Naive thymus-derived CD8-positive, alpha-beta T cell (primary cell): ENCODE measurements around the gene HOXB7. TPM values are rescaled to one million over a fixed set of nuclear protein-coding genes. Genes with fewer than 3 reads are reported as not detected.

Experiments
- ATAC-seq, 2 donors: fragments of 150-1000 bp; cut with Tn5 transposase in 1 of 2; sonication (Bioruptor Pico), chemical (Tn5 transposase) in 1 of 2; 1 replicate in 1 of 2; 2 replicates in 1 of 2; pipeline ENCODE4 v1.10.0; 2021; ENCODE audit warnings: mild to moderate bottlenecking in 2 of 2, moderate library complexity in 2 of 2
- POLR2A ChIA-PET: fragments of 350-600 bp; sonication (Branson Sonifier 250); formaldehyde crosslinking; loops from one replicate; lab custom pipeline; 2021; ENCODE audit warnings: antibody characterized with exemption; lab: Charles Lee
- DNase-seq, 10 donors: peaks; one replicate each; pipeline versions ENCODE4 v3.0.0 to v3.0.0-alpha.2; 2020 to 2022
- H3K27ac Mint-ChIP-seq, 10 donors: one replicate each; pipeline ENCODE4 v1.8.0; 2020 to 2022; ENCODE audit warnings: mild to moderate bottlenecking in 10 of 10, mixed read lengths in 10 of 10, moderate library complexity in 4 of 10, inconsistent platforms in 1 of 10
- H3K27me3 Mint-ChIP-seq, 5 donors: one replicate each; pipeline ENCODE4 v1.8.0; 2021 to 2022; ENCODE audit warnings: mixed read lengths in 5 of 5
- H3K36me3 Mint-ChIP-seq, 3 donors: one replicate each; pipeline ENCODE4 v1.8.0; 2020 to 2022; ENCODE audit warnings: mixed read lengths in 3 of 3, mild to moderate bottlenecking in 2 of 3, inconsistent platforms in 1 of 3
- H3K4me1 Mint-ChIP-seq, 4 donors: one replicate each; pipeline ENCODE4 v1.8.0; 2021 to 2022; ENCODE audit warnings: mixed read lengths in 4 of 4
- H3K4me3 Mint-ChIP-seq, 10 donors: one replicate each; pipeline ENCODE4 v1.8.0; 2020 to 2022; ENCODE audit warnings: mild to moderate bottlenecking in 10 of 10, mixed read lengths in 10 of 10, moderate library complexity in 6 of 10, inconsistent platforms in 1 of 10
- H3K9me3 Mint-ChIP-seq, 9 donors: one replicate each; pipeline ENCODE4 v1.8.0; 2020 to 2022; ENCODE audit warnings: mixed read lengths in 9 of 9, mild to moderate bottlenecking in 3 of 9, inconsistent platforms in 1 of 9, moderate library complexity in 1 of 9
- polyA plus RNA-seq, 3 donors: library from polyadenylated mRNA; unstranded; fragments of 300-500 nt; fragmentation: Illumina TruSeq; gene quantifications; one replicate each; pipeline ENCODE4 v1.2.3, GENCODE V29; 2021
- total RNA-seq, 8 experiments: library from RNA in 2 of 8; stranded (reverse) in 2 of 8; gene quantifications; one replicate each; pipeline ENCODE4 v1.2.3 and lab custom pipeline; 2021 to 2026

HOXB7 gene
- total and polyA plus RNA-seq, 5 experiments from 2014 or later: 0.22 to 0.40 TPM; not detected in 3

DNA sequence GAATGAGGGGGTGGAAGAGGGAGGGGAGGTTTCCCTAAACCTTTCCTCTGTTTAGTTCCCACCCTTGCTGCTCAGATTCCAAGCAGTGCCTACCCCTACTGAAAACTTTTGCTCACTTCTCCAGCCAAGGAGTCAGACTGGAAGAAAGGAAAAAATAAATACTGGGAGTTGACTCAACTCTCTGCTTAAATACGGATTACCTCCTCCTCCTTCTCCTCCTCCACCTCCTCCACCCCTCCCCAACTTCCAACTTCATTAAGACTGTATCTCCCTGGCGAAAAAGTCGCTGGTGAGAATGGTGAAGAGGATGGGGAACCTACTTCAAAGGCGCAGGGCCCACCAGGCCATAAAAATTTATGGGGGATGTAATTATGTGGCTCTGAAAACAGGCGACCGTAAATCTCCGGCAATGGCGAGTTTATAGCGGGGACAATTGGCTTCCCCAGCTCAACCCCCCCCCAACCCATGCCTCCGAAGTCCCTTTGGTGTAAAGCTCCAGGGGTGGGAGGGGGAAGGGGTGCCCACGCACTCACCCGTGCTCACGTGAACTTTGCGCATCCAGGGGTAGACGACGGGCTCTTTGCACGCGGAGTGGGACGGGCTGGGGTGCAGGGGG is 33.4 kb downstream of the HOXB7 start:
- peak overlapping the region; percentile 55 to 87 (median 83) for H3K4me3 Mint-ChIP-seq
- peaks cover 11 to 62% (median 41%) of the 10 kb centered on the region in 4 donors for H3K4me1 Mint-ChIP-seq
- peaks cover 31 to 52% (median 48%) of the 10 kb centered on the region in 5 donors for H3K27me3 Mint-ChIP-seq
- no peaks in the 10 kb centered on the region for H3K9me3 Mint-ChIP-seq
- ATAC-seq (peak; percentile 22 to 38), DNase-seq (no peak)
- H3K36me3 Mint-ChIP-seq: no peaks in the 10 kb centered on the region
- POLR2A ChIA-PET: interaction anchor here (1.0 to 2.2 kb wide), 4 partner anchors 9 to 34 kb away, joined by 3 to 9 read pairs (median 4); no protein-coding TSS in a partner anchor
- H3K27ac Mint-ChIP-seq: peak overlapping the region in 4 of 10 donors; percentile 56 to 73 (median 60)

- DNase-seq (no peak), ATAC-seq (no peak)
- peak overlapping the region in 2 of 10 donors; percentile 51 to 70 for H3K27ac Mint-ChIP-seq
- peaks cover 28 to 45% (median 44%) of the 10 kb centered on the region in 5 donors for H3K27me3 Mint-ChIP-seq
- H3K9me3 Mint-ChIP-seq: no peaks in the 10 kb centered on the region
- peak overlapping the region; percentile 59 to 87 (median 83) for H3K4me3 Mint-ChIP-seq
- peaks cover 11 to 58% (median 38%) of the 10 kb centered on the region in 4 donors for H3K4me1 Mint-ChIP-seq
- no peaks in the 10 kb centered on the region for H3K36me3 Mint-ChIP-seq
- POLR2A ChIA-PET: interaction anchor here (1.0 to 2.2 kb wide), 2 partner anchors 20 to 30 kb away, joined by 3 to 9 read pairs; no protein-coding TSS in a partner anchor
Observed at GRCh38 chr17:48576479-48577309, 34.1 kb downstream of the HOXB7 start.

- ATAC-seq: no peak
- Mint-ChIP-seq H3K27me3 (peaks cover 23 to 37% (median 36%) of the 10 kb centered on the region in 5 donors), H3K9me3 (no peaks in the 10 kb centered on the region), H3K27ac (peak overlapping the region in 2 of 10 donors; percentile 19 to 79), H3K4me3 (peak overlapping the region in 2 of 10 donors; percentile 38 to 52), H3K36me3 (no peaks in the 10 kb centered on the region), H3K4me1 (peaks cover 11 to 51% (median 31%) of the 10 kb centered on the region in 4 donors)
- DNase-seq: no peak
- POLR2A ChIA-PET: interaction anchor here (1.5 kb wide), 1 partner anchor 10 kb away, joined by 4 read pairs; no protein-coding TSS in a partner anchor
Observed at GRCh38 chr17:48575673-48576478, 34.9 kb downstream of the HOXB7 start.

- H3K4me1 Mint-ChIP-seq: peaks cover 11 to 45% (median 27%) of the 10 kb centered on the region in 4 donors
- no peak overlapping the region for H3K27ac Mint-ChIP-seq
- H3K4me3 Mint-ChIP-seq: no peak overlapping the region
- H3K27me3 Mint-ChIP-seq: peaks cover 17 to 29% (median 29%) of the 10 kb centered on the region in 5 donors
- no peak for DNase-seq
- no peaks in the 10 kb centered on the region for H3K9me3 Mint-ChIP-seq
- no peak for ATAC-seq
- POLR2A ChIA-PET: interaction anchor here (1.1 to 1.5 kb wide), 2 partner anchors 9 to 121 kb away, joined by 3 to 4 read pairs; no protein-coding TSS in a partner anchor
- H3K36me3 Mint-ChIP-seq: no peaks in the 10 kb centered on the region
Observed at GRCh38 chr17:48575066-48575582, 35.7 kb downstream of the HOXB7 start.

DNA sequence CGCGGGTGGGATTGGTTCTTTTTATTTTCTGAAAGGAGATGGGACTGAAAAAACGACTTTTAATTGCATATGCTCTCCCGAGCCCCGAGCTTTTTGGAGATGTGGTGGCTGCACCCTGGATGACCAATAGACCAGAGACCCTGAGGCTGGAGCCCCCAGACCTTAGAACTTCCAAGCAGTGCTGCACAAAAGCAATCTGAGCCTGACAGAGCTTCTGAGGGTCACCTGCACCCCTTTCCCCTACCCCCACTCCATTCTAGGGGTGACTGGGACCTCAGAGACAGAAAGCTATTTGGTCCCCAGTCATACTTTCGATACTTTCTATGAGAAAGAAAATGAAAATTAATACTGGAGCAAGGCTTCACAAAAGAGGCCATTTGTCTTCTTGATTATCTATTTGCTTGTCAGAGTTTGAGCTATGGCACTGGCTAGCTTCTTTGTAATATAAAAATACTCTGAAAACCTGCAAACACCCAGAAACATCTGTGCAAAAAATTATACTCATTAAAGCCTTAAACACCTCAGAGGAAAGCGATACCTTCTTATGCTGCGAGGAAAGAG is 36.2 kb downstream of the HOXB7 start:
- peaks cover 16 to 27% (median 24%) of the 10 kb centered on the region in 5 donors for H3K27me3 Mint-ChIP-seq
- DNase-seq: no peak
- H3K9me3 Mint-ChIP-seq: no peaks in the 10 kb centered on the region
- no peak overlapping the region for H3K4me3 Mint-ChIP-seq
- POLR2A ChIA-PET: interaction anchor here (0.7 to 1.5 kb wide), 3 partner anchors 8 to 121 kb away, joined by 3 to 4 read pairs (median 3); no protein-coding TSS in a partner anchor
- ATAC-seq: no peak
- H3K4me1 Mint-ChIP-seq: peaks cover 9 to 41% (median 25%) of the 10 kb centered on the region in 4 donors
- H3K36me3 Mint-ChIP-seq: no peaks in the 10 kb centered on the region
- no peak overlapping the region for H3K27ac Mint-ChIP-seq

GRCh38 chr17:48571826-48572417 is 38.9 kb downstream of the HOXB7 start:
- peaks cover 0 to 3% (median 0%) of the 10 kb centered on the region in 3 donors for H3K36me3 Mint-ChIP-seq
- POLR2A ChIA-PET: no interaction called here
- no peaks in the 10 kb centered on the region for H3K9me3 Mint-ChIP-seq
- peaks cover 9 to 22% (median 17%) of the 10 kb centered on the region in 5 donors for H3K27me3 Mint-ChIP-seq
- no peak overlapping the region for H3K4me3 Mint-ChIP-seq
- no peak for ATAC-seq
- no peak overlapping the region for H3K27ac Mint-ChIP-seq
- H3K4me1 Mint-ChIP-seq: peaks cover 5 to 31% (median 9%) of the 10 kb centered on the region in 4 donors
- no peak for DNase-seq

DNA sequence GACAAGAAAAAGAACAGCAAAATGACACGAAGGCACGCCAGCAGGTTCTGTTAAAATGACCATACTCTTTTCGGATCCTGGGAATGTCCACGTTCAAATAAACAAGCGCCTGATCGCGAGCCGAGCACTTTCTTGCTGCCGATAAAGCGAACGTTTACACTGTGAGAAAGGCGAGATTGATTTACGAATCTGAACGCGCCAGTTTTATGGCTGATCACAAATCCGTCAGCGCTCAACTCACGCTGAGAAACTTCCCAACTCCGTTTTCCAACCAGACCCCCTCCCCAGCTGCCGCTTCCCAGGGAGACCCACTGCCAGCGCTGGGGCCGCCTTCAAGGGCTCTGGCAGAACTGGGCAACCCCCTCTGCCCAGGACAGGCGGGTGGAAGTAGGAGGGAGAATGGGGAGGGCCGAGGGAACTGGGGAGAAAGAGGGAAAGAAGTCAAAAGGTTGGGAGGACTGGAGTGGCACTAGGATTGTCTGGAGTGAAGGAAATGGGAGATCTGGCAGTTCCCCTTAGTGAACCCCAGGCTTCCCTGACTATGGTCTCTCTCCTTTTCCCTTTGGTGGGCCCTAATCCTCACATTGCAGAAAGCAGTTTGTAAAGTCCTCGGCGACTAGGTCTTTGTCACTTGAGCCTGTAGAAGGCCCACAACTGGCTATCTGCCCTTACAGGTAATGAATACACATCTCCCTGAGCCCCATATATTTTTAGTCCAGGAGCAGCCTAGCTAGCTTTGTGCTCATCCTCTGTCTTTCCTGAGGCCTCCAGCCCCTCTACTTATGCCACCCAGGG is 39.6 kb downstream of the HOXB7 start:
- ATAC-seq (no peak), DNase-seq (peak in 1 of 10 donors; percentile 42)
- H3K27ac Mint-ChIP-seq: no peak overlapping the region
- no peak overlapping the region for H3K4me3 Mint-ChIP-seq
- H3K36me3 Mint-ChIP-seq: peaks cover 0 to 3% (median 0%) of the 10 kb centered on the region in 3 donors
- POLR2A ChIA-PET: no interaction called here
- H3K9me3 Mint-ChIP-seq: no peaks in the 10 kb centered on the region
- H3K4me1 Mint-ChIP-seq: peaks cover 4 to 27% (median 7%) of the 10 kb centered on the region in 4 donors
- H3K27me3 Mint-ChIP-seq: peaks cover 9 to 20% (median 17%) of the 10 kb centered on the region in 5 donors

- Mint-ChIP-seq H3K9me3 (no peaks in the 10 kb centered on the region), H3K4me3 (no peak overlapping the region), H3K27ac (peak overlapping the region in 1 of 10 donors; percentile 44), H3K27me3 (peaks cover 9 to 16% (median 14%) of the 10 kb centered on the region in 5 donors), H3K4me1 (peaks cover 4 to 22% (median 6%) of the 10 kb centered on the region in 4 donors), H3K36me3 (peaks cover 0 to 3% (median 0%) of the 10 kb centered on the region in 3 donors)
- DNase-seq: no peak
- ATAC-seq: no peak
- POLR2A ChIA-PET: no interaction called here
Observed at GRCh38 chr17:48570325-48571023, 40.3 kb downstream of the HOXB7 start.

GRCh38 chr17:48569674-48570324 is 41.0 kb downstream of the HOXB7 start:
- ATAC-seq (no peak), DNase-seq (no peak)
- Mint-ChIP-seq H3K4me3 (no peak overlapping the region), H3K36me3 (peaks cover 0 to 3% (median 0%) of the 10 kb centered on the region in 3 donors), H3K9me3 (no peaks in the 10 kb centered on the region), H3K27me3 (peaks cover 8 to 16% (median 16%) of the 10 kb centered on the region in 5 donors), H3K4me1 (peaks cover 3 to 20% (median 7%) of the 10 kb centered on the region in 4 donors), H3K27ac (no peak overlapping the region)
- POLR2A ChIA-PET: no interaction called here

GRCh38 chr17:48569240-48569582 is 41.6 kb downstream of the HOXB7 start:
- Mint-ChIP-seq H3K36me3 (peaks cover 0 to 3% (median 0%) of the 10 kb centered on the region in 3 donors), H3K4me1 (peaks cover 3 to 23% (median 9%) of the 10 kb centered on the region in 4 donors), H3K27ac (no peak overlapping the region), H3K4me3 (no peak overlapping the region), H3K27me3 (peaks cover 2 to 18% (median 15%) of the 10 kb centered on the region in 5 donors), H3K9me3 (no peaks in the 10 kb centered on the region)
- POLR2A ChIA-PET: no interaction called here
- ATAC-seq (no peak), DNase-seq (no peak)
